ENCODE results near the gene NALCN.

DNA sequence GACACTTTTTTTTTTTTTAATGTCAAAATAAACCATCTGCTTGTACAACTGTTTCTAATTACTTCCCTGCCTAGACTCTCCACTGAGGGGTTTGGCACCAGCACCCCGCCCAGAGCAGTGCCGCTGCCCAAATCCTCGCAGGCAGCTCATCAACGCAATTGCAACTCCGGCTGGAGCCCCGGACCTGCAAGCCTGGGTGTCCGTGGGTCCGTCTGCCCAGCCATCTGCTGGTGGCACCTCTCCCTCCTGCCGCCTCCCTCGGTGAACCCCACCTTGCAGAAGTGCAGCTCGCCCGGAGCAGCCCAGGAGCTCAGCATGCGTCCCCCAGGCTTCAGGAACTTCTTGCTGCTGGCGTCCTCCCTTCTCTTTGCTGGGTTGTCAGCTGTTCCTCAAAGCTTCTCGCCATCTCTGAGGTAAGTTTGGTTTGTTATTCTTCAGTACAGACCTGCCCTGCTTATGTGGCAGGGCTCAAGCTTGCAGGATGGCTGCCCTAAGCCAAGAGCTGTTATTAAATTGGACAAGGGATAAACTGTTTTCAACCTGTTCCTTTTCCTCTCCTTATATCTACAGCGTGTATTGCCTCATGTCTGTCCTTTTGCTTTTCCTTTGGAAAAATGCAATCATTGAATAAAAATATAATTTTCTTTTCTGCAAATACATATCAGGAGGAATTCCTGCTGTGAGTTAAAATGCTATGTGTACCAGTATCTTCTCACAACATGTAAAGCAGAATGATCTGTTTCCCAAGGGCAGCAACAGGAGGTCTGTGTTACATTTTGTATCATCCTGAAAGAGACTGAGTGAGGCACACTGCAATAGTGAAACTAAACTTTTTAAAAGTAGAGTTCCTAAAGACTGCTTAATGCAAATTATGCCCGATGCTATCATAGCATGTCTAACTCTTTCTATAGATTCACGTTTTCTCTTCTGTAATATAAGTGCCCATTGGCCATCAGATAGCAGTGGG is 36.5 kb upstream of the NALCN start, which contains the start of gene ITGBL1:
- no peak for TF ChIP-seq EZH2phosphoT487 (conservative IDR thresholded peaks at IDR 0.05; ENCODE audit: low read length)
- TF ChIP-seq, protein P1, sequence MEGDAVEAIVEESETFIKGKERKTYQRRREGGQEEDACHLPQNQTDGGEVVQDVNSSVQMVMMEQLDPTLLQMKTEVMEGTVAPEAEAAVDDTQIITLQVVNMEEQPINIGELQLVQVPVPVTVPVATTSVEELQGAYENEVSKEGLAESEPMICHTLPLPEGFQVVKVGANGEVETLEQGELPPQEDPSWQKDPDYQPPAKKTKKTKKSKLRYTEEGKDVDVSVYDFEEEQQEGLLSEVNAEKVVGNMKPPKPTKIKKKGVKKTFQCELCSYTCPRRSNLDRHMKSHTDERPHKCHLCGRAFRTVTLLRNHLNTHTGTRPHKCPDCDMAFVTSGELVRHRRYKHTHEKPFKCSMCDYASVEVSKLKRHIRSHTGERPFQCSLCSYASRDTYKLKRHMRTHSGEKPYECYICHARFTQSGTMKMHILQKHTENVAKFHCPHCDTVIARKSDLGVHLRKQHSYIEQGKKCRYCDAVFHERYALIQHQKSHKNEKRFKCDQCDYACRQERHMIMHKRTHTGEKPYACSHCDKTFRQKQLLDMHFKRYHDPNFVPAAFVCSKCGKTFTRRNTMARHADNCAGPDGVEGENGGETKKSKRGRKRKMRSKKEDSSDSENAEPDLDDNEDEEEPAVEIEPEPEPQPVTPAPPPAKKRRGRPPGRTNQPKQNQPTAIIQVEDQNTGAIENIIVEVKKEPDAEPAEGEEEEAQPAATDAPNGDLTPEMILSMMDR (IDR thresholded peaks at IDR 0.05; ENCODE audit: insufficient read depth, low read length, poor library complexity, severe bottlenecking): no peak

Measured in SU-DHL-6 (cell line).